ENCODE measurements around the gene TGFBR2.

Gene TGFBR2

DNA sequence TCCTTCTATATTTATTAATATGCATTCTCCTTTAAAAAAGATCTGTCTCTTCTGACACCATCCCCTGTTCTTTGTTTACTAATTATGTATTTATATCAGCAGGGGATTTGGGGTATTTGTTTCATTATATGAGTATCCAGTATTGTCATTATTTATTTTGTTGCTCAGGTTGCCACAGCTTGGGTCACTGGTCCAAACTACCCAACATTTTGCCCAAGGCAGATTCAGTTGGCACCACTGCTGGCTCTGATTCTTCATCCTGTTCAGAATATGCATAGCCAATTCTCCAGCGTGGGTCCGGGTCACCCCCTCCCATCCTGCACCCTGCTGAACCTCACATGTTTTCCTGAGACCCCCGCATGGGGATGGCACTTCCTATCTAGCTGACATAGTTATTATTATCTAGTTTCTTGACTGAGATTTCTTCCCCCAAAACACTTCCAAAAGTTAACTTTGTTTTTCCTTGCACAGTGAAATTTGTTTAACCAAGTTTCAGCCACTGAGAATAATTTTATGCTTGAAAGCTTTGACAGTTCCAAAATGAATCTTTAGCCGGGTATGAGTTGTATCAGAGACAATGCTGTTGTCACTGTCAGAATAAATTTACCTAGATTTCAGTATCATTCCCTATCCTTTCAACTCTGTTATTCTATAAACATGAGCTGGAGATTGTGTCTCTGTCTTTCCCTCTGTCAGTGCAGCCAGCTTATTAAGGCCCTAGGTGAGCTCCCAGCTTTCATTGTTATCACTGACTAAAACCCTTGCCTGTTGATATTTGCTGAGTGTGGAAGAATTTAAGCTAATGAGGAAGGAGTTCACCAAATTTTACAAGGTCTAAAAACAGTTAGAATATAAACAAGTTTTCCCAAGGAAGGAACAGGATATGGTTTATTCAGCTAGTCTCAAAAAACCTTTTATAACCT is 70.3 kb downstream of the TGFBR2 start:
- no peak for DNase-seq

DNA sequence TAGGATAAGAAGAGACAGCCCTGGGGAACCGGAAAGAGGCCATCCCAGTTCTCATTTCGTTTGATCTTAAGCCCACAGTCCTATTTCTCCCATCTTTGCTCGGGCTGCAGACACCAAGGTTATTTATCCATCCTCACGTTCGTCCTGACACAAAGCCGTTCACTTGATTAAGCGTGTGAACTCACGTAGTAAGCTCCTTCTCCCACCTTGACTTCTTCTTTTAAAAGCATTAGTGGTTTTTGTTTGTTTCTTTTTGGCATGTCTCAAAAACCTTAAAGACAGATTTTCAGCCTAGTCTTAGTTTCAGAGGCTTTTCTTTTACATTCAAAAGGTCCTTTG is 70.9 kb downstream of the TGFBR2 start:
- no peak for DNase-seq

DNA sequence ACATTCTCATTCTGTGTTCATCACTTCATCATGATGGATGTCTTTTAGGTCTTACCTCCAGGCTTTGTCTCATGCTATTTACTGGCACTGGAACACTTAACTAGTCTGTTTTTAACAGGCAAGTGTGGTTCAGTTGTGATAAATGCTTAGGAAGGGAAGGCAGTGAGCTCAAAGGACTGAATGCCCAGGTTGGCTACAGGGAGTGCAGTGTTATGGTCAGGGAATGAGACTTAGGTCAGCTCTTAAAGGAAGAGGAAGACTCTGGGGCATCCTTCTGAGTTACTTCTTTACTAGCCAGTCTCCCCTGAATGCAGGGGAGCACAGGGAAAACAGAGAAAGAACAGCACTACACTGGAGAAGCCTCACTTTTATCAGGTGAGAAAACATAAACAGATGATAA is 72.6 kb downstream of the TGFBR2 start:
- no peak for DNase-seq

DNA sequence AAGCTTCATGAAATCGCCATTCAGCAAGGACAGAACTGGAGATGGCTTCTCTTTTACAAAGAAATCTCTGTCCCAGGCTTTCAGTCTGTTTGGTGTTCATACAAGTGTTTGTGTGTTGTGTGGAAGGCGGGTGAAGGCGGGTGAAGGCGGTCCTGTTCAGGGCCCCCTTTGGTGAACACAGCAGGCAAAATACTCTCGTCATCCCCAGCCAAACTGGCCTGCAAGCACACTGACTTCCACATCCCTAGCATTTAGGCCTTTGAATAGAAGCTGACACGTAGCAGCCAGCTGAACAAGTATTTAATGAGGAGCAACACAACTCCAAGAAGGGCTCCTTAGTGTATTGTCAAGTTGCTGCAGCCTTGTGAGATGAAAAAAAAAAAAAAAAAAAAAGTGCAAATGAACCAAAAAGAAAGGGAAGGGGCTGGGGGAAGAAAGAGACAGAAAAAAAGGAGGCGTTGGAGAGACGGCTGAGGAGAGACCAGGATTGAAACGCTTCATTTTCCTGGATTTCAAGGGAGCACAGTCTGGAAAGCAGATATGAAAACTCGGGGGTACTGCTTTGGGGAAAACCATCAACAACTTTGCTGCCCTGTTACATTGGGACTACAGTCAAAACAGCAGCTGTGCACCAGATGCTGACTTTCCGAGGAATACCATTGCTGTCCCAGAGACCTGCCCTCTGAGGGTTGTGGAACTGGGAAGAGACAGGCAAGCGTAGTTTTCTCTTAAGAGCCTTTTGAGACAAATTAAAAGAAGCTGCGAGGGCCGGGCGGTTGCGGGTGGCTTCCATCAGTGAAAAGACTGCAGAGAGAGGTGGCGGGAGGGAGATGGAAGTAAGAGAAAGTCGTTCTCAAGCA is 74.6 kb downstream of the TGFBR2 start:
- no peak for DNase-seq

DNA sequence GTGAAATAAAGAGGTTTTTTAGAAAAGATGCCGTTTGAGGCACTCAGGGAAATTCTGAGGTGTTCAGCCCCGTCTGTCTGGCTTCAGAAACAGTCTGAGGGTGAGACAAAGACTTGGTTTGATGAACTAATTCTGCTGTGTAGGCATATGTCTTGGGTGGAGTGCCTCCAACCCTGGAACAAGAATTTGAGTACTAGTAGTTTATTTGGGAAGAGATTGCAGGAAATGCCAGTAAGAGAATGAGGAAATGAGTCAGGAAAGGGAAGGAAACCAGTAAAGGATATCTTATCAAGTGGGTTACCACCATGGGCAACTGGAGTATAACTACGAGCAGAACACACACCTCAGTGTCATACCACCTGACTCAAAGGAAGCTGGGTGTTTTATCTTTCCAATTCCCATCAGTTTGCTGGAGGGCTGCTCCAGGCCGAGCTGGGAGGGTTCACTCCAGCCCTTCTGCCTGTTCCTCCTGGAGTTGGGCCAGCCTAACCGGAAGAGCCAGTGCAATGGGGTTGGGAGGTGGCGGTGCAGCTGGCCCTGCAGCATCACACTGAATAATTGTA is 75.3 kb downstream of the TGFBR2 start:
- no peak for DNase-seq

DNA sequence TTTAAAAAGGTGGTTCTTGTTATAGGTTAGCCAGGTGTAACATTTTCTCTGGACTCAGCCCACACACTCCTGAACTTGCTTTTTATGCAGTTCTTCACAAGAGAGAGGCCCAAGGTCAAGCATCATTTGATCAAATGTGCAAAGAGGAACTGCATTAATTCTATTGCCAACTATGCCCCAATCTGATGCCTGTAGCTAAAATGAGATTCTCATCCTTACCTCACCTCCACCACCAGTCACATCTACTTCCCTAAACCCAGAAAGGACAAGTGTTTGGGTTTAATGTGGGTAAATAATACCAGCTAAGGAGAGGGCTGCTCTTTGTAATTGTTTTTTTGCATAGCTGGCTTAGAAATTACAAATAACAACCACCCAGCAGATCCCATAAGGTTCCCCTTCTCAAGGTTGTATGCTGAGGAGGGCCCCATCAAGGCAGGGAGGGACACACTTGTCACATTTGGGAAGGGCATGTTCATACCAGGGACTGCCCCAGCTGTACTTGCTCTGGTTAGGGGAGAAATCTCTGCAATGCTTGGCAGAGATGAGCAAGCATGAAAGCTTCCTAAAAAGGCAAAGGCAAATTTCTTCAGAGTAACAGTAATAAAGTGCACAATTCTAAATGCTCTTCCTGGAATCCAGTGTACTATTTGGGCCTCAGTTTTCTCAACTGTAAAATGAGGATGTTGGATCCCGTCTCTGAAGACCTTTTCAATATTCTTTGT is 76.2 kb downstream of the TGFBR2 start:
- DNase-seq = no peak

DNA sequence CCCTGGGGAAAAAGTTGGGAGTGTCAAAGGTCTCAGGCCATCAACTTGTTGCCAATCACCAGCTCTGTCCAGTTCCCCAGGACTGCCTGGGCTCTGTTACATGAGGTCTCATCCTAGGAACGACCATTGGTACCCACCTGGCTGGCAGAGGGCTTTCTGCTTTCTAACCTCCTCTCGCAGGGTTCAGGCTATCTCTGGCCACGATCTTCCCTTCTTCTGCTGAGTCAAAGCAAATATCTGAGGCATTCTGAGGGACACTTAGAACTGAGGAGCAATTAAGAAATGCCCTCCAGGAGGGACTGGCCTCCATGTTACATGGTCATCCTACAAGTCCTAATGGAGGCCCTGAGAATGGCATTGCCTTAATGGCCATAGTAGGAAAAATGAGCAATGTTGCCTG is 77.4 kb downstream of the TGFBR2 start:
- no peak for DNase-seq

DNA sequence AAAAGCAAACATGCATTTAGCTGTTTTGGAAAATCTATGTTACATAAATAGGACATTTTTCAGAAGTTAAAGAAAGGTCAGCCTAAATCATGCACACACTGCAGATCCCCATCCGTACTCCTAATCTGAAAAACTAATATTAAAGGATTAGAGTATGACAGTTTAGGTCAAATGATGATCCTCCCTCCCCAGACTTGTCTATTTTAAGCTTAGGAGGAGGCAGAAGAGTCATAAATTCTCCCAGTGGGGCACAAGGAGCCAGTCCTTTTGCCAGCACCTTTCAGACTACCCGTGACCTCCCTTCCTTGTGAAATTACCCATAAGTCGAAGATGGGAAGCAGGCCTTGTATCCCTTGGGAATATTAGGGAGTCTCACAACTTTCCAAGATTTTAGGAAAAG is 78.0 kb downstream of the TGFBR2 start:
- DNase-seq = no peak

DNA sequence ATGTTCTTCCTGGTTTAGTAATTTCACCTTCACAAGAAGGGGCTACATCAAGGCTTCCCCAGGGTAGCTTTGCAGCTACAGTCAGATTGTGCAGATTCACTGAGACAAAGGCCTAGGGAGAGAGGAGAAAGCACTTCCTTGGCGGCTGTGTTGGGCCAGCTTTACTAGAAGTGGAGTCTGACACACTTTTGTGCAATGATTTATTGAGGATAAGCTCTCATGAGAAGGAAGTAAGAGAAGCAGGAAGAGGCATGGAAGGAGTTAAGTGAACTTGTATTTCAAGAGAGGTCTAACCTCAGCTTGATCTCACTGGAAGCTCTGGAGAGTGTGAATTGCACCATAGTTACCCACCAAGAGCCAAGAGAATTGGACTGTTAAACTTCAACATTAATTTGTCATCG is 78.9 kb downstream of the TGFBR2 start:
- no peak for DNase-seq

DNA sequence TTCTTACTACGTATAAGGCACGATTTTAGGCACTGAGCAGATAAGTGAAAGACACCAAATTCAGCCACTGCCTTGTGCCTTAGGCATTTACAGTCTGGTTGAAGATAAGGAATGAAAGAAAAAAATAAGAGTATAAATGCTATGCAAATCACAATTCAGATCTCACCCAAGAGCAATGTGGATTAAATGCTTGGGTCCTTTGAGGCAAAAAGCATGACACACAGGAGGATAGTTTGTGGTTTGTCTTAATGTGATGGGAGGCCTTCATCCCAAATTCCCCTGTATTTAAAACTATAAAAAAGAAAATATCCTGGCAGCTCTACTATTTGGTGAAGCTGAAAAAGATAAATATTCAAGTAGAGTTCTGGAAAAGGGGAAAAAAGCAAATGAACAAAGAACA is 79.8 kb downstream of the TGFBR2 start:
- DNase-seq = peak; percentile 28

DNA sequence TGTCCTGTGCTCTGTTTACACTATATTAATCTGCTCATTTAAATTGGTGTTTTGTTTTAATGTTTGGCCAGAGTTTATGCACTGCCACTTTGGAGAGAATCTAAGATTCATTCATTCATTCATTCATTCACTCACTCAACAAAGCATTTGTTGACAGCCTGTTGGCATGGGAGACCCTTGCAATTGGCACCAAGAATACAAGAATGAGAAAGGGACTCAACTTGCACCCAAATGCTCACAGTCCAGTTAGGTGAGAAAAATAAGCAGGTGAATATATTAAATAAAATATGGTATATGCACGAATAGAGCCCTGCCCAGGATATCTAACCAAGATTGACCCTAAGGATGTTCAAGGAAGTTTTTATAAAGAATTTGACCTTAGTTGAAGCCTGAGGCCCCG is 80.4 kb downstream of the TGFBR2 start:
- no peak for DNase-seq

DNA sequence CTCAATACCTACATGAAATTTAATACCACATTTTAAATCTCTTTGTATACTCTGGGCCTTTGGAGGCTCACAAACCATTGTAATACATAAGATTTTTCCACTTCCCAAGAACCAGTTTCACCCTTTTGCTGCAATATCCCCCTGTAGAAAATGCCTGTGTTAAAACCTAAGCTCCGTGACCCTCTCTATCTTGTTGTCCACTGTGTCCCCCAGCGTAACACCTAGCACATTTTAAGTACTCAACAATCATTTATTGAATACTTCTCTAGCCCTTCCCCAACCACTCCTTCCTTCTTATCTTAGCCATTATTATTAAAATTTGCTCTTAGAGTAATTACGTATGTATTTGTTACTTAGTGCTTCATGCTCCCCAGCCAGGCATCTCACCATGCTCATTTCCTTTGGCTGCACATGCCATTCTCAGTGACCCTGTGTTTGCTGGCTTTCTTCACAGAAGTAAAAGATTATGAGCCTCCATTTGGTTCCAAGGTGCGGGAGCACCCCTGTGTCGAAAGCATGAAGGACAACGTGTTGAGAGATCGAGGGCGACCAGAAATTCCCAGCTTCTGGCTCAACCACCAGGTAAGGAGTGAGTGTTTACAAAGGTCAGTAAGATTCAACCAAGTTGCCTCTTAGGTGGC is 81.6 kb downstream of the TGFBR2 start:
- no peak for DNase-seq

DNA sequence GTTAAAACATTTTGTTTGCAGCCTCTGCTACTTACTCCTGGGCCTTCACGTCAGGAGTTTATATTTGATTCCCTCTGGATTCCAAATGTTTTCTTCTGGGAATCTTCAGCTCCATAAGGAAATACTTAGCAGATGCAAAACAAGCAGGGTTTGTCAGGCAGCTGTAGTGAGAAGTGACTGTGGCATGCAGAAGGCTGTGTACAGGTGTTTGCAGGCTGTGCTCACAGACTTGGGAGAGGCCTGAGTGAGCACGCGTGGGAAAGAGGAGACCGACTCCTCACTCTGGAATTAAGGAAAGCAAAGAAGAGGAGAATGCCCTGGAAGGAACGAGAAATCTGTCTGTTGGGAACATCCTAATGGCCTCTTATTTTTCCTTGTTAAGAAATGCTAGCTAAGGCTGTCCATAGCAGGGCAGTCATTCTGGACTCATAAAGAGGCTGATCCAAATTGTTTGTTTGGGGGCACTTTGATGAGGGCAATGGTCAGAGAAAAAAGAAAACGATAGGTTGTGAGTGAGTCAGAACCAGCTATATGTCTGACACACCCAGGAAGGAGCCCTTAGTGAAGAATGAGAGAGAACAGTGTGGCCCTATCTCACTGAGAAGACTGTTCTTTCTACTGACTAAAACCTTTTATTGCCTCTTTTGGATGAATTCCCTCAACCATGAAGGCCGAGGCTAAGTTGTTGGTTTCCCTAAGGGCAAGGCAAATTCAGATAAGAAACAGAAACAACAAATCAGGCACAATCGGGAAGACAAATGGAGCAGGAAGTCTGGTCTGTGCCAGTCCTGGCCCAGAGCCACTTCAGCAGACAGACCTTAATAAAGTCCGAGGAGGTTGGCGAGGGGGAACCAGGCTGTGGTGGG is 82.6 kb downstream of the TGFBR2 start:
- DNase-seq = peak; percentile 40

DNA sequence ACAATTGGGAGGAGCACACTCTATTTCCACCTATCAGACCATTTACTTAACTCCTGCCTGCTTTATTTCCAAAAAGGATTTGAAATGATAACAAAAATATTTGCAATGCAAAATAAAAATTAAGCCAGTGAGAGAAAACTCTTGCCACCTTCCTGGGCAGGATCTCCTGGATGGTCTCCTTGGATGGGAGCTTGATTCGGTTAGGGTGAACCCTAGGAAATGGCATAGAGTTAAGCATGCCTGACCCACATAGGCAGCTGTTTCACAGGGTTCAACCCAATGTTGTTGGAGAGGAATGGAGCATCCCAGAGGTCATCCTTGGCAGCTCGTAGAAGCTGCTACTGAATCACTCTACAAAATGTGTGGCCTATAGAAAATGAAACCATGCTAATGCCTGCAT is 83.8 kb downstream of the TGFBR2 start:
- no peak for DNase-seq

DNA sequence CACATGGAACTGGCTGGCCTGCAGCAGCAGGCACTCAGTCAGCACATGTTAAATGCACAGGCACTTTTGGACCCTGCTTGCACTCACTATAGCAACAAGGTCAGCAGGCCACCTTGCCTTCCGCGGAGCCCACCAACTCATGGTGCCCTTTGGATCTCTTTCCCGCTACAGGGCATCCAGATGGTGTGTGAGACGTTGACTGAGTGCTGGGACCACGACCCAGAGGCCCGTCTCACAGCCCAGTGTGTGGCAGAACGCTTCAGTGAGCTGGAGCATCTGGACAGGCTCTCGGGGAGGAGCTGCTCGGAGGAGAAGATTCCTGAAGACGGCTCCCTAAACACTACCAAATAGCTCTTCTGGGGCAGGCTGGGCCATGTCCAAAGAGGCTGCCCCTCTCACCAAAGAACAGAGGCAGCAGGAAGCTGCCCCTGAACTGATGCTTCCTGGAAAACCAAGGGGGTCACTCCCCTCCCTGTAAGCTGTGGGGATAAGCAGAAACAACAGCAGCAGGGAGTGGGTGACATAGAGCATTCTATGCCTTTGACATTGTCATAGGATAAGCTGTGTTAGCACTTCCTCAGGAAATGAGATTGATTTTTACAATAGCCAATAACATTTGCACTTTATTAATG is 85.0 kb downstream of the TGFBR2 start:
- no peak for DNase-seq

DNA sequence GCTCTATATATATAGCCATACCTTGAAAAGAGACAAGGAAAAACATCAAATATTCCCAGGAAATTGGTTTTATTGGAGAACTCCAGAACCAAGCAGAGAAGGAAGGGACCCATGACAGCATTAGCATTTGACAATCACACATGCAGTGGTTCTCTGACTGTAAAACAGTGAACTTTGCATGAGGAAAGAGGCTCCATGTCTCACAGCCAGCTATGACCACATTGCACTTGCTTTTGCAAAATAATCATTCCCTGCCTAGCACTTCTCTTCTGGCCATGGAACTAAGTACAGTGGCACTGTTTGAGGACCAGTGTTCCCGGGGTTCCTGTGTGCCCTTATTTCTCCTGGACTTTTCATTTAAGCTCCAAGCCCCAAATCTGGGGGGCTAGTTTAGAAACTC is 85.5 kb downstream of the TGFBR2 start:
- no peak for DNase-seq

DNA sequence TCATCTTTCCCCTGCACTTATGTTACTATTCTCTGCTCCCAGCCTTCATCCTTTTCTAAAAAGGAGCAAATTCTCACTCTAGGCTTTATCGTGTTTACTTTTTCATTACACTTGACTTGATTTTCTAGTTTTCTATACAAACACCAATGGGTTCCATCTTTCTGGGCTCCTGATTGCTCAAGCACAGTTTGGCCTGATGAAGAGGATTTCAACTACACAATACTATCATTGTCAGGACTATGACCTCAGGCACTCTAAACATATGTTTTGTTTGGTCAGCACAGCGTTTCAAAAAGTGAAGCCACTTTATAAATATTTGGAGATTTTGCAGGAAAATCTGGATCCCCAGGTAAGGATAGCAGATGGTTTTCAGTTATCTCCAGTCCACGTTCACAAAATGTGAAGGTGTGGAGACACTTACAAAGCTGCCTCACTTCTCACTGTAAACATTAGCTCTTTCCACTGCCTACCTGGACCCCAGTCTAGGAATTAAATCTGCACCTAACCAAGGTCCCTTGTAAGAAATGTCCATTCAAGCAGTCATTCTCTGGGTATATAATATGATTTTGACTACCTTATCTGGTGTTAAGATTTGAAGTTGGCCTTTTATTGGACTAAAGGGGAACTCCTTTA is 86.2 kb downstream of the TGFBR2 start:
- DNase-seq = no peak

DNA sequence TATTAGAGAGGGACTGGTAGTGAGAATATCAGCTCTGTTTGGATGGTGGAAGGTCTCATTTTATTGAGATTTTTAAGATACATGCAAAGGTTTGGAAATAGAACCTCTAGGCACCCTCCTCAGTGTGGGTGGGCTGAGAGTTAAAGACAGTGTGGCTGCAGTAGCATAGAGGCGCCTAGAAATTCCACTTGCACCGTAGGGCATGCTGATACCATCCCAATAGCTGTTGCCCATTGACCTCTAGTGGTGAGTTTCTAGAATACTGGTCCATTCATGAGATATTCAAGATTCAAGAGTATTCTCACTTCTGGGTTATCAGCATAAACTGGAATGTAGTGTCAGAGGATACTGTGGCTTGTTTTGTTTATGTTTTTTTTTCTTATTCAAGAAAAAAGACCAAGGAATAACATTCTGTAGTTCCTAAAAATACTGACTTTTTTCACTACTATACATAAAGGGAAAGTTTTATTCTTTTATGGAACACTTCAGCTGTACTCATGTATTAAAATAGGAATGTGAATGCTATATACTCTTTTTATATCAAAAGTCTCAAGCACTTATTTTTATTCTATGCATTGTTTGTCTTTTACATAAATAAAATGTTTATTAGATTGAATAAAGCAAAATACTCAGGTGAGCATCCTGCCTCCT is 87.2 kb downstream of the TGFBR2 start:
- peak; percentile 73 for DNase-seq

DNA sequence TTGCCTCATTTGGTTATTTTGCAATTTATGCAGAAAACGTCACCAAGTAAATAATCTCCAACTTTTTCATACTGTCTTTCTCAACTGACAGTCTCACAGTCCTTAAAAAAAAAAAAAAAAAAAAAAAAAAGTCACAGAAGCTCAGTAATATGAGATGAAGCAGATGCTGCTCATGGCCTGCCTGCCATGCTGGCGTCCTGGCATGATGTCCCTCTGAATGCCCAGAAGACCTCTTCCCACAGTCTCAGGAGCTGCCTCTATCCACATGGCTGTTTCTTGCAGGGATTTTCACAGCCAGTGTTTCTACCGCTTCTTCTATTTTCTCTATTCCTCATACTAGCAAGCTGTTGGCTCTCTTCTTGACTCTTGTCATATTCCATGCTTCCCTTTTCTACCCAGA is 87.7 kb downstream of the TGFBR2 start:
- DNase-seq = no peak

DNA sequence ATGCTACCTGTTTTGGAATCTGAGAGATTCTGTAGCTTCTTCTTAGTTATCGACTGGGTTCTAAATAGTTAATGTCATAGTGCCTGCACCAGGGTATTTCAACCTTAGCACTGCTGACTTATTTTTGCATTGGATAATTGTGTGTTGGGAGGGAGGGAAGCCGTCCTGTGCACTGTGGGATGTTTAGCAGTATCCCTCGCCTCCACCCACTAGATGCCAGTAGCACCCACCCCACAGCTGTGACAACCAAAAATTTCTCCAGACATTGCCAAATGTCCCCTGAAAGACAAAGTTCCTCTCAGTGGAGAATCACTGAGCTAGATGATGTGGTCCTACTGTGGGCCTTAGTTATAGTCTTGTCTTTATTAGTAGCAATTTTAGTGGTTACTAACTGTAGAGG is 88.3 kb downstream of the TGFBR2 start:
- DNase-seq = no peak
